Uterus (tissue), 2 donors: ENCODE measurements around the gene ATF6.

Source experiments
- CTCF ChIP-seq, 4 experiments: fragments of 200-600 bp in 2 of 4; fragments of 450-650 bp in 2 of 4; sonication (generic) in 2 of 4; IDR thresholded peaks; one replicate each; pipeline ENCODE4 v1.5.1; 2016 to 2019; ENCODE audit warnings: antibody characterized with exemption in 4 of 4, mild to moderate bottlenecking in 2 of 4, moderate library complexity in 1 of 4
- POLR2A ChIP-seq, 2 donors: fragments of 450-650 bp; IDR thresholded peaks; one replicate each; pipeline ENCODE4 v1.6.1; 2016; ENCODE audit warnings: antibody characterized with exemption in 2 of 2, mild to moderate bottlenecking in 1 of 2, moderate library complexity in 1 of 2

GRCh38 chr1:161768461-161768860, 2.3 kb downstream of the ATF6 start:
- TF ChIP-seq CTCF (IDR thresholded peaks at IDR 0.05) (no peak), POLR2A (IDR thresholded peaks at IDR 0.05) (no peak)
